GM12874 (cell line): ENCODE measurements around the gene ACAA2.

Source experiments
- TF ChIP-seq, protein P1 (sequence below): IDR thresholded peaks from 2 replicates; pipeline ENCODE4 v1.5.1; 2011; ENCODE audit warnings: low read depth, mild to moderate bottlenecking, control low read depth, low read length, moderate library complexity; ENCODE audit not compliant: insufficient read depth

The ACAA2 gene

DNA sequence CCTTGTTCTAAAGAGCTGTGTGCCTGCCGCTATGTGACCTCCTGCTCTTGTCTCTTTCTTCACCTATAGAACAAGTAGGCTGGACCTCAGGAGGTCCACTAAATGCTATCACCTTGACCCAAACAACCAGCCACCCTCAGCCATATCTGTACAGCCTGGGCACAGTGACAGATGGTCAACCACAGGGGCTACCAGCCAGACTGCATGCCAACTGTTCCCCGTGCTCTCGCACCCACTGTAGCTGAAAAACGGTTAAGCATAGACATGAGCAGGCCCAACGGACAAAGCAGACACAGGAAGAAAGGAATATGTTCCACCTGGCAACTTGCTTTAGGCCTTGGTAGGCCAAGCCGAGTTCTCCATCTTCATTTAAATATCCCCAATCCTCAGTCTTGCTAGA, 43.2 kb upstream of the ACAA2 start:
- TF ChIP-seq, protein P1, sequence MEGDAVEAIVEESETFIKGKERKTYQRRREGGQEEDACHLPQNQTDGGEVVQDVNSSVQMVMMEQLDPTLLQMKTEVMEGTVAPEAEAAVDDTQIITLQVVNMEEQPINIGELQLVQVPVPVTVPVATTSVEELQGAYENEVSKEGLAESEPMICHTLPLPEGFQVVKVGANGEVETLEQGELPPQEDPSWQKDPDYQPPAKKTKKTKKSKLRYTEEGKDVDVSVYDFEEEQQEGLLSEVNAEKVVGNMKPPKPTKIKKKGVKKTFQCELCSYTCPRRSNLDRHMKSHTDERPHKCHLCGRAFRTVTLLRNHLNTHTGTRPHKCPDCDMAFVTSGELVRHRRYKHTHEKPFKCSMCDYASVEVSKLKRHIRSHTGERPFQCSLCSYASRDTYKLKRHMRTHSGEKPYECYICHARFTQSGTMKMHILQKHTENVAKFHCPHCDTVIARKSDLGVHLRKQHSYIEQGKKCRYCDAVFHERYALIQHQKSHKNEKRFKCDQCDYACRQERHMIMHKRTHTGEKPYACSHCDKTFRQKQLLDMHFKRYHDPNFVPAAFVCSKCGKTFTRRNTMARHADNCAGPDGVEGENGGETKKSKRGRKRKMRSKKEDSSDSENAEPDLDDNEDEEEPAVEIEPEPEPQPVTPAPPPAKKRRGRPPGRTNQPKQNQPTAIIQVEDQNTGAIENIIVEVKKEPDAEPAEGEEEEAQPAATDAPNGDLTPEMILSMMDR: no peak

DNA sequence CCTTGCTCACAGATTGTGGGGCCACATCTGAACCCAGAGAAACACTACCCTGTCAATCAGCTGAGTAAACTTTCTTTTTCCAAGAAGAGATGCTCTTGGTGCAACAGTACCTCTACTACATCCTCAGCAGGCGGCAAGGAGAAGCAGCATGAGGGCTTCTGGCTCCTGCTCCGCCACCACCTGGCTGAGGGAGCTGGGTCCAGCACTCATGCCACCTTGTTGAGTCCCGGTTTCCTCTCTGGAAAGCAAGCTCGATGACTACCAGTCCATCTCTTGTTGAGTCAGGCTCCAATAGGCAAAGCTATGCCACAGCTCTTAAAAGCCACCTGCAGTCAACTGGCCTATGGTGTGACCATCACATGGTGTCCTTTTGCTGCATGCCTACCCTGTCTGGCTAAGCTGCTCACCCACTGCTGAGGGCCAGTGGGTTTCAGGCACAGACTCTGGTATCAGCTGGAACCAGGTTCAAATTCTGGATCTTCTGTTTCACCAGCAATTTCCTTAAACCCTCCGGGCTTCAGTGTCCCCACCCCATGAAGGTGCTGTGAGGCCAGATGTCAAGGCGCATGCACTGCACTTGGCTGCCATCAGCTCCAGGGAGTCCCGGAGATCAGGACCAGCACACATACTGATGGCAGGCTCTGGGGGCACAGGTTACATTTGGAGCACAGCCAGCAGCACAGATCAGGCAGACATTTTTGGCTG, 42.5 kb upstream of the ACAA2 start:
- TF ChIP-seq, protein P1: no peak

DNA sequence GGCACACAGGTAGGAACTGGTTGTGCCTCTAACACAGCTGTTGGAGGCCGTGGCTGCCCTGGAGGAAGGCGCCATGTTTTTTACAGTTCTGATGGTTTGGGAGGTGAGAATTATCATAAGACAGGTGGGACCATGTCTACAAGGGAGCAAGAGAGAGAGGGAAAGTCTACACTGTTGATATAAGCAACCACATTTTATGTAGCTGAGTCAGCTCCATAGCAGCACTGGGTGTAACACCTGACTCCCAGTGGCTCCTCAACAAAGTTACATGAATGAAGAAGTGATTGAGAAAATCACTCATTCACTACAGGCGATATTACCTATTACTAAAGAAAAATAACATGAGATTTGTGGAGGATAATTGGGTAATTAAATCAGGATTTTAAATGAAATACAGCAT, 41.3 kb upstream of the ACAA2 start:
- TF ChIP-seq, protein P1: no peak

DNA sequence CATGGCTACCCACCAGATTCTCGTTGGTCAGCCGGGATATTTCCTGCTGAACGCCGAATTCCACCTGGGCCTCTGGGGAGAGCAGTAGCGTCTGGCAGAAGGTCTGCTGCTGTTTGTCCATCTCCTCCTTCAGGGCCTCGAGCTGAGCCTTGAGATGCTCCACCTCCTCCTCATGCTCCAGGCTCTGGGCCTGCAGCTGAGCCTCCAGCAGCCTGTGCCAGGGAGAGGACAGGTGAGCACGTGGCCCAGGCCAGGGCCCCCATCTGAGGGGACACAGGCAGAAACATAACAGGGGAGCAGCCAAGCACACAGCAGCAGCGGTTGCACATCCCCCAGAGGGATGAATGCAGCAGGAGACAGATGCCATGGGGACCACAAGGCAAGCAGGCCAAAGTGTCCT, 40.1 kb upstream of the ACAA2 start:
- TF ChIP-seq, protein P1: no peak

DNA sequence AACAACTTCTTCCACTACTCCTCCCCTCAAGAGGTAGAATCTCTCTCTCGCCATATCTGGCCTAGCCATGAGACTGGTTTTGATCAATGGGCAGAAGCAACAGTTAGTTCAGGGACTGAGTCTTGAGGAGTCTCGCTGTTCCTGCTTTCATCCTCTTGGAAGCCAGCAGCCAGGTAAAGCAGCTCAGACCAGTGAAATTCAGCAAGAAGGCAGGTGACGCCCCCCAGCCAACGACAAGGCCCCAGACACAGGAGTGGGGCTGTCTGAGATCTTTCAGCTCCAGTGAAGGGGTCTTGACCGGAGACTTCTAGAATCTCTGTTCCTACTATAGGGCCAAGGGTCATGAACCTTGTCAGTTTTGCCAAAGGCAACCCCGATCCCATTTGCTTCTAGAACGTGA, 39.7 kb upstream of the ACAA2 start:
- TF ChIP-seq, protein P1: no peak

DNA sequence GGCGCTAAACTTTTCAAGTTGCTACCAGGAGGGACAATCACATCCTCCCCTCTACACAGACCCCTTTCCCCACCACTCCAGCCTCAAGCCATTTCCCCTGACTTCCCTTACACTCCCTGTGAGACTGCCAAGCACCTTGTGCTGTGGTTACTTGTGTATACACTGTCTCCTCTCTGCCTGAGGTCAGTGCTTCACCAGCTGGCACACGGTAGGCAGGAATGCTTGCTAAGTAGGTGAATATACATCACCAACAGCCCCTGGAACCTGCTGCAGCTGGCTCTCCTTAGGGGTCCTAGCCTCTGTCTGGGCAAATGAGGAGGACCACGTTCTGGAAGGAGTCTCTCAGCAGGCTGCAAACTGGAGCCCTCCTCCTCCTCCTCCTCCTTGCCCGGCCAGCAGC, 38.3 kb upstream of the ACAA2 start:
- TF ChIP-seq, protein P1: no peak

DNA sequence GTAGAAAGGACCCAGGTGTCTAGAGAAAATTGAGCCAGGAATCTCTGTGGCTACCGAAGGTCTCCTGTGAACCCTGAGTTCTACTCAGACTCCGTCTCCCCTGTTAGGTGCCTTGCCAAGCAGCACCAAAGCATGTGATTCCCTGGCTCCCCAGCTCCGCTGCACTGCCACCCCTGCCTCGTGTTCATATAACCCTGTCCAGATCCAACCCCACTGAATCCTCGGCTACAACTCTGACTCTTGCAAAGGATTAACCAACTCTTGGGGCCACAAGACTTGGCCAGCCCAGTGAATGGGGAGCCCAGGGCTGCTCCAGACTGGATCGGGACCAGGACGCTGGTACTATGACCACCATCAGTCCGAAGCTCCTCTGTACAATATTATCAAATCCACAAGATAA, 37.3 kb upstream of the ACAA2 start:
- TF ChIP-seq, protein P1: no peak
